Muscle of back (tissue), 11 donors: ENCODE measurements around the gene NFIB. TPM values are rescaled to one million over a fixed set of nuclear protein-coding genes. Genes with fewer than 3 reads are reported as not detected.
A peak's percentile ranks its signal among the peaks of the same experiment; 100 is the strongest.

Experiments used
- DNase-seq, 3 donors: peaks; one replicate each; pipeline versions ENCODE4 v3.0.0 to v3.0.0-alpha.2; 2013
- polyA plus RNA-seq, 10 donors: library from polyadenylated mRNA; unstranded; fragments of 120-200 nt; gene quantifications; one replicate each; pipeline ENCODE4 v1.2.1, GENCODE V29; 2013; ENCODE audit not compliant: insufficient read length in 10 of 10

NFIB gene
- polyA plus RNA-seq, 10 donors, result 78.5 to 107 (median 97.9) TPM

GRCh38 chr9:14119694-14120514 is 194.0 kb downstream of the NFIB start:
- no peak for DNase-seq

GRCh38 chr9:14112226-14112625 is 201.7 kb downstream of the NFIB start:
- DNase-seq, result no peak

- peak in 1 of 3 donors; percentile 55 for DNase-seq
These were observed 202.2 kb downstream of the NFIB start for GRCh38 chr9:14111696-14112095.

- no peak for DNase-seq
These were observed 206.0 kb downstream of the NFIB start for GRCh38 chr9:14107977-14108376.

- no peak for DNase-seq
These were observed 206.4 kb downstream of the NFIB start for GRCh38 chr9:14107495-14107894.

GRCh38 chr9:14106699-14107098 is 207.2 kb downstream of the NFIB start:
- DNase-seq, result no peak

- DNase-seq, result no peak
These were observed 209.4 kb downstream of the NFIB start for GRCh38 chr9:14104496-14104895.

- peak in 1 of 3 donors; percentile 71 for DNase-seq
These were observed 210.8 kb downstream of the NFIB start for GRCh38 chr9:14103115-14103514.

GRCh38 chr9:14099737-14100136 is 214.2 kb downstream of the NFIB start:
- no peak for DNase-seq

GRCh38 chr9:14098486-14099180 is 215.3 kb downstream of the NFIB start:
- DNase-seq, result peak in 1 of 3 donors; percentile 61

GRCh38 chr9:14097666-14098415 is 216.1 kb downstream of the NFIB start:
- DNase-seq, result peak in 1 of 3 donors; percentile 56

GRCh38 chr9:14097215-14097614 is 216.7 kb downstream of the NFIB start:
- peak; percentile 62 to 87 (median 70) for DNase-seq

- peak; percentile 69 to 94 (median 82) for DNase-seq
These were observed 217.6 kb downstream of the NFIB start for GRCh38 chr9:14096258-14096922.

GRCh38 chr9:14095277-14095676 is 218.7 kb downstream of the NFIB start:
- no peak for DNase-seq

- DNase-seq, result no peak
These were observed 219.4 kb downstream of the NFIB start for GRCh38 chr9:14094491-14094890.

GRCh38 chr9:14092344-14092743 is 221.6 kb downstream of the NFIB start:
- no peak for DNase-seq

- DNase-seq, result peak in 1 of 3 donors; percentile 66
These were observed 224.7 kb downstream of the NFIB start for GRCh38 chr9:14089051-14089803.

GRCh38 chr9:14087576-14087975 is 226.4 kb downstream of the NFIB start:
- DNase-seq, result no peak

GRCh38 chr9:14086495-14086894 is 227.4 kb downstream of the NFIB start:
- no peak for DNase-seq

- peak in 2 of 3 donors; percentile 60 to 85 for DNase-seq
These were observed 228.1 kb downstream of the NFIB start for GRCh38 chr9:14085810-14086209.

- DNase-seq, result no peak
These were observed 229.1 kb downstream of the NFIB start for GRCh38 chr9:14084867-14085266.
